HepG2 (cell line): ENCODE data around the gene HOMEZ. TPM values are rescaled to one million over a fixed set of nuclear protein-coding genes. Genes with fewer than 3 reads are reported as not detected.

Experiments used
- AHDC1 ChIP-seq: sonication (generic); formaldehyde crosslinking; IDR thresholded peaks from 2 replicates; pipeline ENCODE4 v1.5.1; 2020; ENCODE audit warnings: mild to moderate bottlenecking, missing genetic modification reagents, borderline replicate concordance
- BATF2 ChIP-seq: sonication (generic); formaldehyde crosslinking; IDR thresholded peaks from 2 replicates; pipeline ENCODE4 v1.8.0; 2022; ENCODE audit warnings: mild to moderate bottlenecking, missing genetic modification reagents, moderate library complexity
- CCDC6 ChIP-seq: sonication (generic); formaldehyde crosslinking; IDR thresholded peaks from 2 replicates; pipeline ENCODE4 v1.8.1; 2022; ENCODE audit warnings: mild to moderate bottlenecking, missing genetic modification reagents, moderate library complexity
- DDIT3 ChIP-seq: sonication (generic); formaldehyde crosslinking; IDR thresholded peaks from 2 replicates; pipeline ENCODE4 v1.4.0; 2020; ENCODE audit warnings: mild to moderate bottlenecking, missing genetic modification reagents
- FOXK1 ChIP-seq: sonication (generic); formaldehyde crosslinking; IDR thresholded peaks from 2 replicates; pipeline ENCODE4 v1.4.0; 2020; ENCODE audit warnings: low read depth, missing genetic modification reagents, borderline replicate concordance
- GABPA ChIP-seq, 2 experiments: IDR thresholded peaks; 2 replicates each; pipeline ENCODE4 v1.6.1; 2011 to 2016; ENCODE audit warnings: low read depth in 2 of 2, low read length in 1 of 2, missing biosample characterization in 1 of 2, missing genetic modification characterization in 1 of 2
- HNRNPL ChIP-seq: fragments of 200-400 bp; formaldehyde crosslinking; IDR thresholded peaks from 2 replicates; pipeline ENCODE4 v1.6.1; 2017; ENCODE audit warnings: mild to moderate bottlenecking, low read depth, low read length
- KLF15 ChIP-seq: sonication (generic); formaldehyde crosslinking; IDR thresholded peaks from 2 replicates; pipeline ENCODE4 v1.8.1; 2023; ENCODE audit warnings: borderline replicate concordance, mild to moderate bottlenecking, inconsistent platforms, missing genetic modification reagents, mixed read lengths
- MIXL1 ChIP-seq: IDR thresholded peaks from 2 replicates; pipeline ENCODE4 v1.6.1; 2016
- MYPOP ChIP-seq: sonication (generic); formaldehyde crosslinking; IDR thresholded peaks from 2 replicates; pipeline ENCODE4 v1.8.1; 2023; ENCODE audit warnings: mild to moderate bottlenecking, moderate library complexity, missing genetic modification reagents
- SAFB2 ChIP-seq: sonication (generic); formaldehyde crosslinking; IDR thresholded peaks from 2 replicates; pipeline ENCODE4 v1.5.1; 2020; ENCODE audit warnings: missing genetic modification reagents, low read depth, mild to moderate bottlenecking, borderline replicate concordance
- SALL2 ChIP-seq: sonication (generic); formaldehyde crosslinking; IDR thresholded peaks from 2 replicates; pipeline ENCODE4 v1.8.1; 2023; ENCODE audit warnings: mild to moderate bottlenecking, missing genetic modification reagents, inconsistent platforms
- SIX4 ChIP-seq: sonication (generic); formaldehyde crosslinking; IDR thresholded peaks from 2 replicates; pipeline ENCODE4 v1.4.0; 2020; ENCODE audit warnings: missing genetic modification reagents
- TCF7 ChIP-seq: sonication (generic); IDR thresholded peaks from 2 replicates; pipeline ENCODE4 v1.6.1; 2016; ENCODE audit warnings: antibody characterized with exemption, low read depth
- TFDP1 ChIP-seq: IDR thresholded peaks from 2 replicates; pipeline ENCODE4 v1.6.1; 2016; ENCODE audit warnings: missing compliant biosample characterization, missing genetic modification reagents, borderline replicate concordance
- ZBTB1 ChIP-seq: sonication (generic); formaldehyde crosslinking; IDR thresholded peaks from 2 replicates; pipeline ENCODE4 v1.4.0; 2020; ENCODE audit warnings: missing genetic modification reagents, borderline replicate concordance
- ZBTB8A ChIP-seq: sonication (generic); formaldehyde crosslinking; IDR thresholded peaks from 2 replicates; pipeline ENCODE4 v1.4.0; 2020; ENCODE audit warnings: mild to moderate bottlenecking, low read depth, missing genetic modification reagents, borderline replicate concordance
- ZKSCAN8 ChIP-seq: IDR thresholded peaks from 2 replicates; pipeline ENCODE4 v1.6.1; 2016; ENCODE audit warnings: borderline replicate concordance, missing genetic modification reagents, missing compliant biosample characterization
- ZNF343 ChIP-seq: sonication (generic); formaldehyde crosslinking; IDR thresholded peaks from 2 replicates; pipeline ENCODE4 v1.4.0; 2020; ENCODE audit warnings: mild to moderate bottlenecking, missing genetic modification reagents
- ZNF629 ChIP-seq: sonication (generic); formaldehyde crosslinking; conservative IDR thresholded peaks from 2 replicates; pipeline ENCODE4 v1.5.0; 2020; ENCODE audit warnings: missing genetic modification reagents
- polyA plus RNA-seq, 8 experiments: library from polyadenylated mRNA; depleted of rRNA in 3 of 8; stranded (reverse) in 7 of 8; unstranded in 1 of 8; fragments of >200 nt; fragmentation: Illumina TruSeq in 4 of 8; extraction: Trizol in 4 of 8; gene quantifications; 2 replicates each; pipeline versions ENCODE4 v1.2.1 to v1.2.3, GENCODE V29; 2011 to 2016; ENCODE audit warnings: low read depth in 4 of 8, missing spikeins in 1 of 8, mixed read lengths in 1 of 8; ENCODE audit not compliant: insufficient read depth in 1 of 8
- total RNA-seq, 5 experiments: library from RNA; depleted of rRNA; stranded (reverse); fragments of >200 nt; fragmentation: Illumina TruSeq; extraction: Trizol; gene quantifications; 2 replicates each; pipeline ENCODE4 v1.2.3, GENCODE V29; 2016; ENCODE audit warnings: low read depth in 1 of 5

Gene HOMEZ
- total and polyA plus RNA-seq, 2 of the 13 experiments (the other 11 are each of a cell fraction or from before 2014, with no cell fraction given): 14.5 to 31.8 TPM

GRCh38 chr14:23302290-23303225, 16.6 kb upstream of the HOMEZ start, which contains the start of gene PPP1R3E (continued):
- TF ChIP-seq SIX4 (CRISPR knock-in tag) (no peak; the same call in 1 of the 2 replicates), KLF15 (CRISPR knock-in tag) (peak; percentile 77; the same call in 1 of the 2 replicates), SALL2 (CRISPR knock-in tag) (no peak), CCDC6 (no peak), AHDC1 (CRISPR knock-in tag) (no peak), ZBTB8A (CRISPR knock-in tag) (0 out of 2 replicates have a peak, but pooled peaks have one; percentile 91), MIXL1 (CRISPR knock-in tag) (no peak; the same call in 1 of the 2 replicates), DDIT3 (CRISPR knock-in tag) (no peak), GABPA (IDR thresholded peaks at IDR 0.05; ENCODE audit: low read depth, low read length) (no peak), GABPA (CRISPR knock-in tag; IDR thresholded peaks at IDR 0.05; ENCODE audit: low read depth) (no peak), ZKSCAN8 (CRISPR knock-in tag) (no peak), TCF7 (no peak), MYPOP (no peak), ZBTB1 (no peak), BATF2 (CRISPR knock-in tag) (no peak), ZNF629 (CRISPR knock-in tag) (peak; percentile 44), TFDP1 (CRISPR knock-in tag) (peak; percentile 70), HNRNPL (no peak), SAFB2 (CRISPR knock-in tag) (peak; percentile 82), FOXK1 (CRISPR knock-in tag) (peak; percentile 76), ZNF343 (CRISPR knock-in tag) (peak; percentile 61; the same call in 1 of the 2 replicates)
